ENCODE data around the gene CCNK.

Gene CCNK

DNA sequence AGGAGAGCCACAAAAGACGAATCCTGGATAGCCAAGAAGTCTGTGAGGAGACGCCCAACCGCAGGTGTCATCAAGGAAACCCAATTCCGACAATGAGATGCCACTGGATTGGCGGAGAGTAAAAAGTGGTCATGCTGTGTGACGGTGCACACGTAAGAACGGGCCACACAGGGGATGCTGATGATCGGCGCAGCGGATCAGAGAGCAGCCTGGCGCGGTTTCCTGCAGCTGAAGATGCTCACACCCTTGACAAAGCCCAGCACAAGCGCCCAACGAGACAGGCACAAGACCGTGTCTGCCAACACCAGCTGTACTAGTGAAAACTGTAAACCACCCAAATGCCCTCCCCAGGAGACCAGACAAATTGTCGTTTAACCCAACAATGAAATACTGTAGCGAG lies 67.0 kb downstream of the CCNK start:
- POLR2A ChIA-PET (ENCODE audit: low non-redundant PET), result no interaction called here
- no peak for DNase-seq (ENCODE audit: low spot score)
- no peak for TF ChIP-seq CTCF (conservative IDR thresholded peaks at IDR 0.05; ENCODE audit: low read depth)
- no peak overlapping the region; the same call in 1 of the 2 replicates for H3K27ac ChIP-seq
- CTCF ChIA-PET, result interaction anchor here (0.7 kb wide), 1 partner anchor 25 kb away, joined by 3 read pairs; no protein-coding TSS in a partner anchor

- TF ChIP-seq CTCF (conservative IDR thresholded peaks at IDR 0.05; ENCODE audit: low read depth), result no peak
- peak overlapping the region; percentile 23; the same call in 1 of the 2 replicates for H3K27ac ChIP-seq
- ChIA-PET CTCF (interaction anchor here (0.6 kb wide), 1 partner anchor 177 kb away, joined by 4 read pairs; no protein-coding TSS in a partner anchor), POLR2A (ENCODE audit: low non-redundant PET) (no interaction called here)
- DNase-seq (ENCODE audit: low spot score), result no peak
Observed at GRCh38 chr14:99548871-99549515, 67.8 kb downstream of the CCNK start.

- no peak for TF ChIP-seq CTCF (conservative IDR thresholded peaks at IDR 0.05; ENCODE audit: low read depth)
- ChIA-PET CTCF (no interaction called here), POLR2A (ENCODE audit: low non-redundant PET) (no interaction called here)
- H3K27ac ChIP-seq, result peak overlapping the region; percentile 23; the same call in 1 of the 2 replicates
- DNase-seq (ENCODE audit: low spot score), result no peak
Observed at GRCh38 chr14:99549684-99550083, 68.5 kb downstream of the CCNK start.

DNA sequence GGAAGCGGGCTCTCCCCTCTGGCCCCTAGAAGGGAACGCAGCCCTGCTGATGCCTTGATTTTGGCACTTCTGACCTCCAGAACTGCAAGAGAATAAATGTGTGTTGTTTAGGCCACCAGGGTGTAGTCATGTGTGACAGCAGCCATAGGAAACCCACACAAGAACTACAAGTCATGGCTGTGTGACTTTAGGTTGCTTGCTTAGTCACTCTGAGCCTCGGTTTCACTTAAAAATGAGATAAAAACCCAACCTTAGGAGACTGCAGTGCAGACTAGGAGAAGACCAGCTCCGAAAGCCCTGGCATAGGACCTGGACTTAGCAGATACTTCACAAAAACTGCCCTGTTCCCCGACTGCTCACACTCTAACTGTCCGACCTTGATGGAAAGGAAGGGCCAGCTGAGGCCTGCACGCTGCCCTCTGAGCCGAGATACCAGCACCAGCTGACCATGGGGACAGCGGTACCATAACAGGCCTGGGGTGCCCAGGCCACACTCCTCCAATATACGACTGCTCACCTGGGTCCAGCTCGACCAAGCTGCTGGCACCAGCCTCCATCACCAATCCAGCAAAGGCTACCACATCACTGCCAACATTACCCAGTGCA lies 69.3 kb downstream of the CCNK start:
- no peak for TF ChIP-seq CTCF (conservative IDR thresholded peaks at IDR 0.05; ENCODE audit: low read depth)
- no peak for DNase-seq (ENCODE audit: low spot score)
- ChIA-PET POLR2A (ENCODE audit: low non-redundant PET) (no interaction called here), CTCF (no interaction called here)
- no peak overlapping the region for H3K27ac ChIP-seq

DNA sequence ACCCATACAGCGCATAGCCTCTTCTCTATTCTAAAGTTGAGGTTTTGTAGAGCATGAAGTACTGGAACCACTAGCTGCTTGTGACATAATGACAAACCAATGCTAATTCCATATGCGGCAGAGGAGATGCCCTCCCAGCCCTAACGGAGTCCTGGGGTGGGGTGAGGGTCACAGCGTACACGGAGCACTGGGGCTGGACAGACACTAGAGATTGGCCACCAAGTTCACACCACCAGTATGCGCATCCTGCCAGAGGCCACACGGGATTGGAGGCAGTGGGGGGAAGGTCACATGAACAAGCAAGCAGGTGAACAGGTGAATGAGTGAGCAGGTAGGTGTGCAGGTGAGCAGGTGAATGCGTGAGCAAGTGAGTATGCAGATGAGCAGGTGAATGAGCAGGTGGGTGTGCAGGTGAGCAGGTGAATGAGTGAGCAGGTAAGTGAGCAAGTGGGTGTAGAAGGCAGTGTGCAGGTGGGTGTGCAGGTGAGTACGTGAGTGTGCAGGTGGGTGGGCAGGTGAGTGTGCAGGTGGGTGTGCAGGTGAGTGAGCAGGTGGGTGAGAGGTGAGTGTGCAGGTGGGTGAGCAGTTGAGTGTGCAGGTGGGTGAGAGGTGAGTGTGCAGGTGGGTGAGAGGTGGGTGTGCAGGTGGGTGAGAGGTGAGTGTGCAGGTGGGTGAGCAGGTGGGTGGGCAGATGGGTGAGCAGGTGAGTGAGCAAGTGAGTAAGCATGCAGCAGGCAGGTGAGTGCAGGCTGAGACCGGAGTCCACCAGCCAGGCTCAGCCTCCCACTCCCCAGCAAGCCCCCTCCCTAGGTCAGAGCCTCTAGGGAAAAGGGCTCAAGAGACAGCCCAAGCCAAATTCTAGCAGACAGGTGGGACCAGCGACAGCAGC lies 70.1 kb downstream of the CCNK start:
- ChIA-PET POLR2A (ENCODE audit: low non-redundant PET) (no interaction called here), CTCF (no interaction called here)
- DNase-seq (ENCODE audit: low spot score), result no peak

More for the DNA sequence above, 70.1 kb downstream of the CCNK start:
- no peak overlapping the region for H3K27ac ChIP-seq
- no peak for TF ChIP-seq CTCF (conservative IDR thresholded peaks at IDR 0.05; ENCODE audit: low read depth)
